ENCODE measurements around the gene INPP4A.

The INPP4A gene

DNA sequence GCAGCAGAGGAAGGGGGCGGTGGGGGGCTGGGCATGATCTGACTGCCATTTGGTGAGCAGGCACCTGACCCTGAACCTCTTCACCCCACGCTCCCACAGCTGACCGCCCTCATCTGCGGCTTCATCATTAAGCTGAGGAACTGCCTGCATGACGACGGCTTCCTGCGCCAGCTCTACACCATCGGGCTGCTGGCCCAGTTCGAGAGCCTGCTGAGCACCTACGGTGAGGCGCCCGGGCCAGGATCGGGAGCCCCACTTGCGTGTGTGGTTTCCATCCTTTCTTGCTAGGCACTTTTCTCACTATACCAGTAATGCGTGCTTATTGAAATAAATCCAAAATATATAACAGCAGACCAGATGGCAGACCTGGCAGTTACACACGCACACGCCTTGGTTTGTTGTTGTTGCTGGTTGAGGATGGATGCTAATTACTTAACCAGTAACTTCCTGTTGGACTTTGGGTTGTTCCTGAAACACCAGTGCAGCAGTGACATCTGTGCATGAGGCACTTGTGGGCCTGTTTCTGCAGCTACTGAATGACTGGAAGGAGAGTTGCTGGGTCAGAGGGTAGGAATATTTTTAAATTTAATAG, 120.0 kb downstream of the INPP4A start:
- DNase-seq (ENCODE audit: low spot score), result no peak

DNA sequence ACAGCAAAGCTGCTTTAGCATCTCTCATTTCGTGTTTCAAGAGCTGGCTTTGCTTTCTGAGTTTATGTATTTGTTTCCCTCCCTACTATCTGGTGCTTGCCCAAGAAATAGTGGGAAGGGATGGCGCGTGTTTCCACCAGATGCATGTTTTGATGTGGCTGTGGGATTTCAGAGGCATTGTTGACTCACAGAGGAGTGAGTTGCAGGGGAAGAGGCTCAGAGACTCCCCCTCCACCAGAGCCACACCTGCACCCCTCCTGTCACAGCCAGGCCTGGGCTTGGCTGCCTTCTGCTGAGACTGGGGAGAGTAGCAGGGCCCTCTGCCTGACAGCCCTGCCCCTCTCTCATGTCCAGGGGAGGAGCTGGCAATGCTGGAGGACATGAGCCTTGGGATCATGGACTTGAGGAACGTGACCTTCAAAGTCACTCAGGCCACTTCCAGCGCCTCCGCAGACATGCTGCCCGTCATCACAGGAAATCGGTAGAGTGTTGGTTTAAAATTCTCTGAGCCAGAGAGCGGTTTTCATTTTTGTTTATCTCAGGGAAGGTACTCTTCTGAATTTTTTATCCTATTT, 120.7 kb downstream of the INPP4A start:
- DNase-seq (ENCODE audit: low spot score), result no peak

- no peak for DNase-seq (ENCODE audit: low spot score)
Observed at GRCh38 chr2:98565941-98566340, 121.3 kb downstream of the INPP4A start.

- no peak for DNase-seq (ENCODE audit: low spot score)
Observed at GRCh38 chr2:98568161-98568956, 123.7 kb downstream of the INPP4A start.

GRCh38 chr2:98569197-98569793, 124.6 kb downstream of the INPP4A start:
- peak; percentile 61 for DNase-seq (ENCODE audit: low spot score)

GRCh38 chr2:98569915-98570314, 125.3 kb downstream of the INPP4A start:
- DNase-seq (ENCODE audit: low spot score), result no peak

- no peak for DNase-seq (ENCODE audit: low spot score)
Observed at GRCh38 chr2:98570356-98570755, 125.7 kb downstream of the INPP4A start.

DNA sequence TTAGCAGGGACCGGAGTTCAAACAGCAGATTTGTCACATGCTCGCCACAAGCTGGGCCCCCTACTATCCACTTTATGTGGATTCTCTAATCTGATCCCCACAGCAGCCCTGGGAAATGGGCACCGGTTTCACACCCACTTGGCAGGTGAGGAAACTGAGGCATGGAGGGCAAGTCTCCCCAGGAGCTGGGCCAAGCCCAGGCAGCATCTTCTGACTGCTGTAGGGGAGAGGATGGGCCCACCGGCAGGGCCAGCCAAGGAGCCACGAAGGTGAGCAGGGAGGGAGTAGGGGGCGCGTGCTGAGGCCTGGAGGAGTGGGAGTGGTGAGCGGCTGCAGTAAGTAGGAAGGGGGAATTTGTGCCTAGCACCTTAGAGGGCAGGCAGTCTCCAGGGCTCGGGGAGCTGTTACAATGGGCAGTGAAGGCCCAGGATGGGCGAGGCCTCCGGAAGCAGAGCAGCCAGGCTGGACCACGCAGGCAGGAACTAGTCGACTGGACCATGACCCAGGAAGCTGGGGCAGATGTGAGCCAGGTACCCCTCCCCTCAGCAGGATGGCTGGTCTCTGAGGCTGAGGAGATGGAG, 126.6 kb downstream of the INPP4A start:
- DNase-seq (ENCODE audit: low spot score), result no peak

DNA sequence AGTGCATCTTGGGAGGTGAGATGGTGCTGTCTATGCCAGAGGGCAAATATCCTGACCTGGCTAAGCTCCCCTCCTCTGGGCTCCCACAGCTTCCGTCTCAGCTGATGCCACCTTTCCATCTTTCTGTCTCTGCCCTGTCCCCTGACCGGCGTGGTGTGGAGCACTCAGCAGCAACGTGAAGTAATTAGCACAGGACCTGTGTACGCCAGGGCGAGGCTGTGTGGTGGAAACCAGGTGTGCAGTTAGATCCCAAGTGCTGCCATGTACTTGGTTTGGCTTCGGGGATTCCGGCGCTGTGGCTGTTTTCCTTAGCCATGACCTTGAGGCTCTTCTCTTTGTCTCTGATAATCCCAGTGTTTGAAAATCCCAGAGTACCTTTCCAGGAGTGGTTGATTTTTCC, 127.1 kb downstream of the INPP4A start:
- no peak for DNase-seq (ENCODE audit: low spot score)

GRCh38 chr2:98572211-98572610, 127.6 kb downstream of the INPP4A start:
- no peak for DNase-seq (ENCODE audit: low spot score)

DNA sequence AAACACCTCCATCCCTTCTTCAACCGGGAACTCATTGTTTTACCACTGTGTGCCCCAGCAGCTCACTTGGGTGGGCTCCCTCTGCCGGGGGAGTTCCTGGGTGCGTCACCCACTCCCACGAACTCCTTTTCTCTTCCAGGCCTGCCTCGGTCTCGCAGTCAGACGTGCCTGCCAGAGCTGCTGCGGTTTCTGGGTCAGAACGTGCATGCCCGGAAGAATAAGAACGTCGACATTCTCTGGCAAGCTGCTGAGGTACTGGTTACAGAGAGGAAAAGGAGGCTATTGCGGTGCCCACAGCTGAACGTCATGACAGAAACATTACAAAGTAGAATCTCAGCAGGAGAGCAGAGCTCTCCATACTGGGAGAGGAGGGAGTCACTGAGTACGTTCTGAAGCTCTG, 128.0 kb downstream of the INPP4A start:
- no peak for DNase-seq (ENCODE audit: low spot score)

GRCh38 chr2:98573426-98573825, 128.8 kb downstream of the INPP4A start:
- no peak for DNase-seq (ENCODE audit: low spot score)

GRCh38 chr2:98576666-98577312, 132.1 kb downstream of the INPP4A start:
- DNase-seq (ENCODE audit: low spot score), result no peak

DNA sequence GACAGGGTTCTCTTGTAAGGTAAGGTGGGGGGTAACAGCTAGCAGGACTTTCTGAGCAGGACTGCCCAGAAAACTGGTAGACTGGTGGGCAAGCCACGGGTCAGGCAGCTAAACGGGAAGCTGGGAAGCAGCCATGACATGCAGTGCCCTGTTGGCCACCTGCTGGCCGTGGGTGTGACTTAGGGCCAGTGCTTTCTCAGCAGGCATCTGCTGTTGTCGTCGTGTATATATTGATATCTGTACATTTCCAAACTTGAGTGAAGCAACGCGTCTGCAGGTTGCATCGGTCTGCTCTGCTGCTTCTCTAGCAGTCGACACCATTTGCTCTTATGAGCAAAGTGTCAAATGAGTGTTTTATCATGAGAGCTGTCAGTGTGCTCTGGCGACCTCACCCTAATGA, 132.7 kb downstream of the INPP4A start:
- DNase-seq (ENCODE audit: low spot score), result no peak

DNA sequence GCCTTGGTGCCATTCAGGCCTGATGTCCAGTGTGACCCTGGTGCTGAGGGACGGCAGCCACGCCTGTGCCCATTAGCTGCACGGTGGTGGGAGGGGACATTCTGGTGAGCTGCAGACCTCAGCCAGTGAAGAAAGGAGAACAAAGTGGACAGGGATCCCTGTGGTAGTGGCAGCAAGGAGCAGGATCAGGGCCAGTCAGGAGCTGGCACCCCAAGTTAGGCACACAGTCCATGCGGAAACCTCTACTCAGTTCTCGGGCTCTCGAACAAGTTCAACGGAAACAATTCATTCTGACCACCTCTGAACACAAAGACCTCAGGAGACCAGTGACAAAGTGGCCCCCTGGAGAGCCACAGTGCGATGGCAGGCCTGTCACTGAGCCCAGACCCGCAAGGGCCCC, 133.6 kb downstream of the INPP4A start:
- no peak for DNase-seq (ENCODE audit: low spot score)

GRCh38 chr2:98579926-98580325, 135.3 kb downstream of the INPP4A start:
- DNase-seq (ENCODE audit: low spot score), result no peak

DNA sequence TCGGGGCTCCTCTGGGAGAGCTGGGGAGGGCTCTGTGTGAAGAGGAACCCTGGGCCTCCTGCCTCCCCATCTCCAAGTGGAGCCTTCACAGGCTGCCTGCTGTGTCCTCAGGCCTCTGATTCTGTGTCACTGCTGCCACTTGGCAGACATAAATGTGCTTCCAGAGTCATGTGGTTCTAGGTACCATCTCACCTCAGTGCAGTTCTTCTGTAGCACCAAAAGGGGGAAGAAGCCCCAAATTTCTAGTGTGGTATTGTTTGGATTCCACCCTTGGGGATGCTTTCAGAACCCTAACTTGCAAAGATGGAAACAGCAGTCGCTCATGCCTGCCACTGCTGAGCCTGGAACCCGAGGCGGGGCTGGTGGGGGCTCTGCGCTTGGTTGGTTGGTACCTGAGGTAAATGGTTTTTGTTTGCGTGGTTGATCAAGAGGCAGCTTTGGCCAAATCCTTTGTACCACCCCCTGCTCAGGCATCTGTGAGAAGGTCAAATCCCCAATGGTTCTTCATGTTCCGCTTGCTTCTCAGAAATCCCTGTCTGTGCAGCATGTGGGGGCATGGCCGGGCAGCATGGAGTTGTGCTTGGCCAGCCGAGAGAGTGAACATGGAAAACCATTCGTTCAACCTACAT, 136.1 kb downstream of the INPP4A start:
- no peak for DNase-seq (ENCODE audit: low spot score)

- no peak for DNase-seq (ENCODE audit: low spot score)
Observed at GRCh38 chr2:98582523-98582922, 137.9 kb downstream of the INPP4A start.

- no peak for DNase-seq (ENCODE audit: low spot score)
Observed at GRCh38 chr2:98583276-98583675, 138.6 kb downstream of the INPP4A start.

GRCh38 chr2:98583816-98584618, 139.4 kb downstream of the INPP4A start:
- no peak for DNase-seq (ENCODE audit: low spot score)

GRCh38 chr2:98585386-98585785, 140.7 kb downstream of the INPP4A start:
- DNase-seq (ENCODE audit: low spot score), result no peak

Measured in activated CD4-positive, alpha-beta T cell treated with anti-CD3 and anti-CD28 coated beads, Interleukin-2, Interleukin-4, amounts not matched to agents 100 ng/mL and 50 ng/mL, durations not matched to agents 16 hours and 8 hours (primary cell).